Epithelial cell of esophagus (primary cell): Measurements from ENCODE around the gene TRIM67.
"Not testable (repeated sequence)": the region's sequence is repeated elsewhere in the genome, so short reads cannot be mapped to it uniquely, and the experiment has no call there.

Source experiments
- DNase-seq: peaks from one replicate; pipeline ENCODE4 v3.0.0; 2010; ENCODE audit warnings: low read depth
- H3K4me3 ChIP-seq: 2 replicates; pipeline ENCODE4 v1.5.1; 2011; ENCODE audit warnings: mild to moderate bottlenecking, low read length, control low read depth
- TF ChIP-seq, protein P1 (sequence below): IDR thresholded peaks from 2 replicates; pipeline ENCODE4 v1.5.1; 2011; ENCODE audit warnings: low read depth, mild to moderate bottlenecking, low read length, control low read depth, inconsistent platforms; ENCODE audit not compliant: insufficient read depth; ENCODE audit errors: missing control alignments

The TRIM67 gene

DNA sequence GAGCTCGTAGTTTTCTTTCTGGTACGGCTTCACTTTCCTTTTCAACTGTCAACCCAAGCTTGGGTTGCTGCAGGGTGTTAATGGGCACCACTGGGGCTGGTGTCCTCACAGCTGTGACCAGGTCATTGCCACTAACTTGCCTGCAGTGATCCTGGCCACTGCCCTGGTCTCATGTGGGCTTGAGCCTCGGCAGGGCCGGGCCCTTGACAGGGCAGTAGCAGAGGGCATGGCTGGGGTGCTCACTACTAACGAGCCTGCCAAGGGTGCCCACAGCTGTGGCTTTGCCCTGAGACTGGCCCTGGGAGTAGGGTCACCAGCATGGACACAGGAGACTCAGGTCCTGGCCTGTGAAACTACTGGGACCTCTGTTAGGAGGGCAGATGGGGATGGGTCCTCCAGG lies 47.7 kb downstream of the TRIM67 start:
- TF ChIP-seq, protein P1, sequence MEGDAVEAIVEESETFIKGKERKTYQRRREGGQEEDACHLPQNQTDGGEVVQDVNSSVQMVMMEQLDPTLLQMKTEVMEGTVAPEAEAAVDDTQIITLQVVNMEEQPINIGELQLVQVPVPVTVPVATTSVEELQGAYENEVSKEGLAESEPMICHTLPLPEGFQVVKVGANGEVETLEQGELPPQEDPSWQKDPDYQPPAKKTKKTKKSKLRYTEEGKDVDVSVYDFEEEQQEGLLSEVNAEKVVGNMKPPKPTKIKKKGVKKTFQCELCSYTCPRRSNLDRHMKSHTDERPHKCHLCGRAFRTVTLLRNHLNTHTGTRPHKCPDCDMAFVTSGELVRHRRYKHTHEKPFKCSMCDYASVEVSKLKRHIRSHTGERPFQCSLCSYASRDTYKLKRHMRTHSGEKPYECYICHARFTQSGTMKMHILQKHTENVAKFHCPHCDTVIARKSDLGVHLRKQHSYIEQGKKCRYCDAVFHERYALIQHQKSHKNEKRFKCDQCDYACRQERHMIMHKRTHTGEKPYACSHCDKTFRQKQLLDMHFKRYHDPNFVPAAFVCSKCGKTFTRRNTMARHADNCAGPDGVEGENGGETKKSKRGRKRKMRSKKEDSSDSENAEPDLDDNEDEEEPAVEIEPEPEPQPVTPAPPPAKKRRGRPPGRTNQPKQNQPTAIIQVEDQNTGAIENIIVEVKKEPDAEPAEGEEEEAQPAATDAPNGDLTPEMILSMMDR, result no peak
- no peak overlapping the region for H3K4me3 ChIP-seq
- no peak for DNase-seq

DNA sequence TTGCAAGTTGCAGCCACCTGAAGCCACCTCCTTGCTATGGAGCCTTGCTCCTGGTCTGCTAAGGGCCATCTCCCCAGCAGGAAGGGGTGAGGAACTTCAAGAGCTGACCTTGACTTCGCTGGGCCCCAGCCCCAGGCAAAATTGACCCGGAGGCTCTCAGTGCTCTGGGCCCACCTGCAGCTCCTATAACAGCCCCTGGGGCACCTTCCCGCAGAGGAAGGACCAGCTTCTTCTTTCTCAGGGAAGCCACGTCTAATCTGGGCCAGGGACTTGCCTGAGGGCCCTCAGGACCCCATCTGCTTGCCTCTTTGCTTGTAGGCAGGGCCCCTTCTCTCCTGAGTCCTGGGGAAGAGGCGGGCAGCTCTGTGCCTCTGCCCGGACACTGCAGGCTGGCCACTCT lies 48.3 kb downstream of the TRIM67 start:
- no peak overlapping the region for H3K4me3 ChIP-seq
- DNase-seq, result no peak
- TF ChIP-seq, protein P1, result no peak

DNA sequence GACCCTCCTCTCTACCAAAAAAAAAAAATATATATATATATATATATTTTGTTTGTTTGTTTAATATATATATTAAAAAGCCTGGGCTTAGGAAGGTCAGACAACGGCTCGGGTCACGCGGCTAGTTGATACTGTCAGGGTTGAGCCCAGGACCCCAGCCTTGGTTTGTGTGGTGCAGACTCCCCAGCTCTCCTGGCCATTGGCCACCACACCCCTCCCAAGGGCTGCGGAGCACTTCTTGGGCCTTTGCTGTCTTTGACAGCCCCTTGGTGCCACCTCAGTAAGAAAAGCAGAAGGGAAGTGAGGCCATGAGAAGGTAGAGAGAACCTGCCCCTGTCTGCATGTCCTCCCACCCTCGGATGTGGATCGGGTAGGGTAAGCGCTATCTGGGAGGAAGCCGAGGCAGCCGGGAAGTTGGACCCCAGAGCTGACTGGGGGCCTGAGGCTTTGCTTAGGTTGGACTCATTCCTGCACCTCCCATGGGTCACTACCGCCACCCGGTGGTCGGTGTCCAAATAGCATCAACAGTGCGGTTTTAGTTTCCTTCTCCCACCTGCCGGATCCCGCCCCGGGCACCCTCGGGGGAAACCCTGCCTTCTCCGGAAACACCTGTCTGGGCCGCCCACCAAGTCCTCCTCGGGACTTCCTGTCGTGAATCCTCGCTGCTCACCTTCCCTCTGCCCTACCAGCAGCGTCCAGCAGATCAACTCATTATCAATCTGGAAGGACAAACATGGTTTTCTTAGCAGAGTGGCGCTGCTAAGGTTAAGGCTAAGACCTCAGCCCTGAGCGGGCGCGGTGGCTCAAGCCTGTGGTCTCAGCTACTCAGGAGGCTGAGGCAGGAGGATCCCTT lies 49.4 kb downstream of the TRIM67 start:
- TF ChIP-seq, protein P1, result peak; percentile 87
- H3K4me3 ChIP-seq, result peak overlapping the region; percentile 46
- peak; percentile 69 for DNase-seq

DNA sequence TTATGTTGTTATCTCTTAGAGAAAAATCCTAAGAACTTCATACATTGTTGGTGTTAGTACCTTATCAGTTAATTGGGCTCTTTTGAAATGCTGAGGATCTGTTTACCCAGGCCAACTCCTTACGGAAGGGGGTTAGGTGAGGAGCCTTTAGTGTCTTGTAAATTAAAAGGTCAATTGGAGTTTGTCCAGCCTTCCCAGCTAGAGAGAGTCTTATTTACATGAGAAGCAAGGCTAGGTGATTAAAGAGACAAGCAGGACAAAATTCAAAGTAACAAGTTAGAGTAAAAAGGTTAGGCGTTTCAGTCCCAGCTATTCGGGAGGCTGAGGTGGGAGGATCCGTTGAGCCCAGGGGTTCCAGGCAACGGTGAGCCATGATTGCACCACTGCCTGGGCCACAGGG lies 50.4 kb downstream of the TRIM67 start:
- not testable (repeated sequence) for H3K4me3 ChIP-seq, DNase-seq

DNA sequence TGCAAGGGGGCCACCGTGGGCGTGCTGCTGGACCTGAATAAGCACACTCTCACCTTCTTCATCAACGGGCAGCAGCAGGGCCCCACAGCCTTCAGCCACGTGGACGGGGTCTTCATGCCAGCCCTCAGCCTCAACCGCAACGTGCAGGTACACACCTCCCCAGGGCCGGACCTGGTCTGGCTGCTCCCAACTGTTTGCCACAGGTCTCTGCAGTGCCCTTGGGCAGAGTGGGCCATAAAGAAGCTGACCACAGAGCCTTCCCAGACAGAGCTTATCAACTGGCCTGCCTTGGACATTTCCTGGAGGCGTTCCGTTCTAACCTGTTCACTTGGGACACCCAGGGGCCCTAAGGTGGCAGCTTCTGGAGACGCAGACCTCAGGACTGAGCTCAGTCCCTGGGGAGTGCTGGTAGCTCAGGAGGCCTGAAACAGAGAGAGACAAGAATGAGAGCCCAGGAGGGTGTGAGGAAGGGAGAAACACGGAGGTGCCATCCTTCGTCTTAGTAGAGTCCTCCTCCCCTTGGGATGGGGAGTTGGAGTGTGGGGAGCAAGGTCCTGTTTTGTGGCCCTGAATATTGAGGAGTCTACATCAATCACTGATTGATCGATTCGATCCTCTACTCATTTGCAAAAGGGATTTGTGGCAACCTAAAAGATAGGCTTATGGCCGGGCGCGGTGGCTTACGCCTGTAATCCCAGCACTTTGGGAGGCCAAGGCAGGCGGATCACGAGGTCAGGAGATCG lies 52.1 kb downstream of the TRIM67 start:
- TF ChIP-seq, protein P1, result no peak
- DNase-seq, result no peak
- H3K4me3 ChIP-seq, result no peak overlapping the region

DNA sequence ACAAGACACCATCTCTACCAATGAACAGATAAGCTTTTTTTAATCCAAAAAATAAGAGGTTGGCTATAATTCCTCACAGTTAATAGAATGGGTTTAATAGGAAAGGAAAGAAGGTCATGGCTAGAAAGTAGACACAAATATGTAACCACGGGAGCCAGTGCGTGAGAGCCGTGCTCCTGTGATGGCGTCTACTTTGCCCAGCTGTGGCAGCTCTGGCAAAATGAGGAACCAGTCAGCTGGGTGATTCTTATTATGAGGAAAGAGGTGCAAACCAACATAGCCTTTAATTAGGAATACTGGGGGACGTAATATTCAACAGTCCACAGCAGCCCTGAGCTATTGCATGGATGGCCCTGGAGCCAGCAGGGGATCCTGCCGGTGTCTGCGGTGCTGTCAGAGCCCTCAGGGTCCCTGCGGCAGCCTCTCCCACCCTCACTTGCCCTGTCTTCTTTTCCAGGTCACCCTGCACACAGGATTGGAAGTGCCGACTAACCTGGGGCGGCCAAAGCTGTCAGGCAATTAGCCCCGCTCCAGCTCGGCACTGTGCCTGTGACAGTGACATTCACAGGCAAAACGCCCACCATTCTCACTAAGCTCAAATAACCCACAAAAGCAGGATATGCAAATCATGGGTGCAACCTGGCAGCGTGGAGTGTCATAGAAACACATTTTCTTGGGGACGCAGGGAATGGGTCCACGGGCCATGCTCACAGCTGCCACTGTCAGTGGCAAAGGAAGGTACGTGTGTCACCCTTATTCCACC lies 53.2 kb downstream of the TRIM67 start:
- no peak for DNase-seq
- TF ChIP-seq, protein P1, result no peak
- H3K4me3 ChIP-seq, result no peak overlapping the region

DNA sequence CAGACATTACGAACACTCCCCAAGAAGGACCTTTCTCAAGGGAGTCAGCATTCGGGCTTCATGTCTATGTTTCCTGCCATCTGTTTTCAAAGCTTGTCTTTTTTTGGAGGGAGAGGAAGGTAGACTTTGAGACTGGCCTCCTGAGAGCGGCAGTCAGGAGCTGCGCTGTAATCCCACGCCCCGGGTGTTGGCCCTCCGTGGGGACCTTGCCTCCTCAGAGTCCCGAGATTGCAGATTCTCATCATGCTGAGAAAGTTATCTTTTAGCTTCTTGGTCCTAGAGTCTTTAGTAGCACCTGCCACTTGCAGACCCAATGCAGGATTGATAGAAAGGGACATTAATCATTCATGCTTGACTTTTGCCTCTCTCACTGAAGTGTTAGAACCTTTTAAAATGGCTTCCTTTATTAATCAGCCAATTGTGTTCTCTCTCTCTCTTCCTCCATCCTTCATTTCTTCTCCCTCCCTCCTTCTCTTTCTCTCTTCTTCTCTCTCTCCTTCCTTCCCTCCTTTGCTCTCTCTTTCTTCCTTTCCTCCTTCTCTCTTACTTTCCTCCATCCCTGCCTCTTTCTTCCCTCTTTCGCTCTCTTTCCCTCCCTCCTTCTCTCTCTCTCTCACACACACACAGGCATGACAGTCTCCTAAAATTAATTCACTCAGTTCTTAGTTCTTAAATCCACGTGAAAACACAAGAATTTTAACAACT lies 54.0 kb downstream of the TRIM67 start:
- TF ChIP-seq, protein P1, result no peak
- H3K4me3 ChIP-seq, result no peak overlapping the region

More for the DNA sequence above, 54.0 kb downstream of the TRIM67 start:
- DNase-seq, result no peak
